Hematopoietic multipotent progenitor cell treated with erythropoietin and hydrocortisone succinate and interleukin-3 and kit ligand, for 17 days (in vitro differentiated cells): Measurements from ENCODE around the gene CCDC136.

Source experiments
- DNase-seq: peaks from one replicate; pipeline ENCODE4 v3.0.0-alpha.2; 2015; ENCODE audit warnings: low spot score

CCDC136 gene

GRCh38 chr7:128862571-128863432 is 71.0 kb downstream of the CCDC136 start, which contains the start of gene ATP6V1F:
Gene ATP6V1F, plus strand, starts transcription at chr7:128862856. Its CDS starts 49 bp downstream, at chr7:128862905.
- DNase-seq = peak; percentile 98

- peak; percentile 60 for DNase-seq
Observed at GRCh38 chr7:128863433-128863989, 71.7 kb downstream of the CCDC136 start.

- no peak for DNase-seq
Observed at GRCh38 chr7:128865303-128865702, 73.5 kb downstream of the CCDC136 start.

- DNase-seq = no peak
Observed at GRCh38 chr7:128865996-128866877, 74.5 kb downstream of the CCDC136 start.

GRCh38 chr7:128867241-128867640 is 75.5 kb downstream of the CCDC136 start:
- no peak for DNase-seq

GRCh38 chr7:128867842-128868623 is 76.3 kb downstream of the CCDC136 start:
- no peak for DNase-seq

- DNase-seq = no peak
Observed at GRCh38 chr7:128868624-128869137, 76.9 kb downstream of the CCDC136 start.

GRCh38 chr7:128869138-128869943 is 77.6 kb downstream of the CCDC136 start:
- no peak for DNase-seq

GRCh38 chr7:128869944-128870285 is 78.1 kb downstream of the CCDC136 start:
- no peak for DNase-seq

GRCh38 chr7:128871050-128871449 is 79.3 kb downstream of the CCDC136 start:
- DNase-seq = no peak
